CD4-positive, alpha-beta memory T cell (primary cell): ENCODE data around the gene LRRC8C. TPM values are rescaled to one million over a fixed set of nuclear protein-coding genes. Genes with fewer than 3 reads are reported as not detected.

ENCODE experiments used
- CTCF ChIA-PET: fragments of 350-600 bp; sonication (Branson Sonifier 250); formaldehyde crosslinking; loops from one replicate; lab custom pipeline; 2021; ENCODE audit warnings: inconsistent platforms; ENCODE audit not compliant: partially characterized antibody; lab: Charles Lee
- POLR2A ChIA-PET: fragments of 350-600 bp; sonication (Branson Sonifier 250); formaldehyde crosslinking; loops from one replicate; lab custom pipeline; 2021; ENCODE audit not compliant: partially characterized antibody; lab: Charles Lee
- DNase-seq, 5 donors: peaks; one replicate each; pipeline versions ENCODE4 v3.0.0 to v3.0.0-alpha.2; 2020 to 2022; ENCODE audit warnings: mixed read lengths in 1 of 5
- H3K27ac ChIP-seq: one replicate; pipeline ENCODE4 v1.7.0; 2013; ENCODE audit warnings: low read depth, low read length
- H3K27me3 ChIP-seq: 2 replicates; pipeline ENCODE4 v1.7.0; 2013; ENCODE audit warnings: mild to moderate bottlenecking, low read length, moderate library complexity; ENCODE audit not compliant: insufficient read depth
- H3K36me3 ChIP-seq: 2 replicates; pipeline ENCODE4 v1.7.0; 2013; ENCODE audit warnings: mild to moderate bottlenecking, low read length, moderate library complexity; ENCODE audit not compliant: insufficient read depth
- H3K4me1 ChIP-seq: 2 replicates; pipeline ENCODE4 v1.7.0; 2013; ENCODE audit warnings: mild to moderate bottlenecking, low read length, moderate library complexity; ENCODE audit not compliant: insufficient read depth
- H3K4me3 ChIP-seq, 2 donors: one replicate each; pipeline ENCODE4 v1.7.0; 2013; ENCODE audit warnings: low read length in 2 of 2, mild to moderate bottlenecking in 1 of 2
- H3K9me3 ChIP-seq, 2 donors: one replicate each; pipeline ENCODE4 v1.7.0; 2013; ENCODE audit warnings: low read length in 2 of 2, control low read depth in 1 of 2; ENCODE audit not compliant: control insufficient read depth in 1 of 2
- H3K27ac Mint-ChIP-seq, 7 donors: one replicate each; pipeline ENCODE4 v1.8.0; 2020 to 2021; ENCODE audit warnings: mixed read lengths in 7 of 7, mild to moderate bottlenecking in 6 of 7, inconsistent platforms in 3 of 7, moderate library complexity in 3 of 7
- H3K27me3 Mint-ChIP-seq, 2 donors: one replicate each; pipeline ENCODE4 v1.8.0; 2020 to 2021; ENCODE audit warnings: mixed read lengths in 2 of 2
- H3K36me3 Mint-ChIP-seq, 2 donors: one replicate each; pipeline ENCODE4 v1.8.0; 2020 to 2021; ENCODE audit warnings: mixed read lengths in 2 of 2, inconsistent platforms in 1 of 2, mild to moderate bottlenecking in 1 of 2
- H3K4me1 Mint-ChIP-seq, 4 donors: one replicate each; pipeline ENCODE4 v1.8.0; 2020 to 2021; ENCODE audit warnings: mixed read lengths in 4 of 4, mild to moderate bottlenecking in 1 of 4
- H3K4me3 Mint-ChIP-seq, 8 donors: one replicate each; pipeline ENCODE4 v1.8.0; 2020 to 2021; ENCODE audit warnings: mixed read lengths in 8 of 8, mild to moderate bottlenecking in 7 of 8, moderate library complexity in 6 of 8, inconsistent platforms in 3 of 8
- H3K9me3 Mint-ChIP-seq, 8 donors: one replicate each; pipeline ENCODE4 v1.8.0; 2020 to 2021; ENCODE audit warnings: mixed read lengths in 8 of 8, mild to moderate bottlenecking in 5 of 8, inconsistent platforms in 3 of 8, moderate library complexity in 1 of 8
- intact Hi-C: fragments of 100-400 bp; cut with micrococcal nuclease; formaldehyde crosslinking; loops from one replicate; pipeline ENCODE4 v1.15.1; 2023
- polyA plus RNA-seq, 2 donors: library from polyadenylated mRNA; unstranded; fragments of 300-500 nt; fragmentation: Illumina TruSeq; gene quantifications; one replicate each; pipeline ENCODE4 v1.2.3, GENCODE V29; 2021
- total RNA-seq, 2 experiments: library from RNA; stranded (reverse); gene quantifications; one replicate each; pipeline ENCODE4 v1.2.3, GENCODE V29; 2021

LRRC8C gene
- total and polyA plus RNA-seq, 4 experiments from 2014 or later = 21.2 to 57.1 (median 43.4) TPM

DNA sequence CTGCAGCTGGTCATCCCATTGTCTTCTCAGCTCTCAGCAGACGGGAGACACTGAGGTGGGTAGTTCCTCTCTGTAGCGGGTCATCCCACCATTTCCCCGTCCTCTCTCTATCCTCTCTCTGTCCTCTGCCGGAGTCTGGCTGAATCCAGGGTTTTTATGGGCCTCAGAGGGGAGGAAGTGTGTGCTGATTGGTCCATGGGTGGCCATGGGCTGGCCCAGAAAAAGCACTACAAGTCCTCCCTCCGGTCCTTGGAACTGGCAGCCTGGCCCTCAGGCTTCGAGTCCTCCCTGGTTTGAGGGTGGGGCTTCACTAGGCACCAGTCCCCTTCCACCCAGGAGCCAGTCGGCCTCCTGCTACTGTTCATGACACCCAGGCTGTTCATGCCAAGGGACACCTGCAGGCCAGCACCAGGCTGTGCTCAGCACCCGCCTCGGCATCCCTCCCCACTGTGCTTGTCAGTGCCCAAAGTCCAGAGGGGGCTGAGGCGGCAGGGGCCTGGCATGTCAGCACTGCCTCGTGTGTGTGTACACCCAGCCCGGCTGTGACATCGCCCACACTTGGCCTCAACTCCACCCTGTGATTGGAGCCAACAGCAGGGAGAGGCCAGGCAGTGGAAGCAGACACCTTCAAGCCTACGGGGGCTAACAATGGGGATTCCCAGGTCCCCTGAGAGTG, 23.0 kb upstream of the LRRC8C start:
- peak; percentile 48 to 71 (median 55) for DNase-seq
- intact Hi-C loops = loop anchor here (1.0 to 10.0 kb wide), 5 partner anchors 47 to 543 kb away; partner anchors contain the start of genes GBP1, GBP5 and ZNF326
- no peaks in the 10 kb centered on the region for H3K9me3 Mint-ChIP-seq
- H3K27me3 Mint-ChIP-seq = no peaks in the 10 kb centered on the region
- peak overlapping the region; percentile 84 for H3K27ac ChIP-seq
- H3K27me3 ChIP-seq = no peaks in the 10 kb centered on the region
- H3K4me1 Mint-ChIP-seq = peaks cover 70 to 99% (median 84%) of the 10 kb centered on the region in 4 donors
- ChIA-PET POLR2A (interaction anchor here (0.7 to 15.5 kb wide), 21 partner anchors 11 to 587 kb away, joined by 3 to 813 read pairs (median 6); partner anchors contain the start of genes GBP3, LRRC8B and LRRC8C), CTCF (interaction anchor here (1.2 to 21.3 kb wide), 9 partner anchors 10 to 150 kb away, joined by 4 to 688 read pairs (median 23); partner anchors contain the start of gene LRRC8C)
- peak overlapping the region; percentile 25 to 51 for H3K4me3 ChIP-seq
- H3K9me3 ChIP-seq = no peaks in the 10 kb centered on the region
- peak overlapping the region; percentile 98 to 100 (median 99) for H3K27ac Mint-ChIP-seq
- peak overlapping the region; percentile 87 to 97 (median 92) for H3K4me3 Mint-ChIP-seq
- no peaks in the 10 kb centered on the region for H3K36me3 ChIP-seq
- peaks cover 97% of the 10 kb centered on the region for H3K4me1 ChIP-seq
- H3K36me3 Mint-ChIP-seq = peaks cover 3 to 9% of the 10 kb centered on the region in 2 donors

DNA sequence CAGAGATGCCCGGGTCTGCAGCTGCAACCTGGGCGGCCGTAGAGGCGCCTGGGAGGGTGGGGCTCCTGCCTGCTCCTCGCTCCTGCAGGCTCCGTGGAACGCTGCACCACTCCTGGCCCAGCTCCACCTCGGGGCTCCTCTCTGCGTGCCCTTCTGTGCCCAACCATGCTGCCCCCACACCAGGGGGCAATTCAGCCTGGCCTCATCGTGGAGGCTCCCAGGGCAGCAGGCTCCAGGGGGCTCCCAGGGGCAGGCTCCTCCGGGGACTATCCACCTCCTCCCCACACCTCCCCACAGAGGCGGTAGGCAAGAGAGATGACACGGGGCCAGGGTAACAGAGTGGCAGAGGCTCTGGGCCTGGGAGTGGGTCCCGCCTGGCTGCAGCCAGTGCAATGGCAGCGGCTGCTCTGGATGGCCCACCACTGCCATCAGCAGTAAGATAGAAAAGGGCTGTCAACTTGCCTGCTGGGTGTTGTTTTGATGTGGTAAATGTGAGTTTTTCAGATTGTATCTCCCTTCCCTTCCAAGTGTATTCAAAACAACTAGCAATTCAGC, 22.4 kb upstream of the LRRC8C start:
- ChIA-PET CTCF (interaction anchor here (1.0 to 21.3 kb wide), 12 partner anchors 11 to 150 kb away, joined by 3 to 688 read pairs (median 6); partner anchors contain the start of gene LRRC8C), POLR2A (interaction anchor here (0.7 to 15.5 kb wide), 20 partner anchors 12 to 927 kb away, joined by 3 to 813 read pairs (median 6); partner anchors contain the start of genes LRRC8B, LRRC8C and LRRC8D)
- Mint-ChIP-seq H3K36me3 (peaks cover 3 to 9% of the 10 kb centered on the region in 2 donors), H3K27me3 (no peaks in the 10 kb centered on the region), H3K9me3 (no peaks in the 10 kb centered on the region), H3K4me1 (peaks cover 65 to 99% (median 83%) of the 10 kb centered on the region in 4 donors), H3K27ac (peak overlapping the region; percentile 95 to 100 (median 99)), H3K4me3 (peak overlapping the region; percentile 74 to 97 (median 86))
- H3K9me3 ChIP-seq = no peaks in the 10 kb centered on the region
- H3K27ac ChIP-seq = peak overlapping the region; percentile 84
- intact Hi-C loops = loop anchor here (1.0 to 5.0 kb wide), 4 partner anchors 10 to 543 kb away; partner anchors contain the start of gene GBP1
- peak overlapping the region; percentile 25 to 51 for H3K4me3 ChIP-seq
- no peaks in the 10 kb centered on the region for H3K27me3 ChIP-seq
- DNase-seq = peak; percentile 78 to 85 (median 84)
- H3K4me1 ChIP-seq = peaks cover 94% of the 10 kb centered on the region
- H3K36me3 ChIP-seq = no peaks in the 10 kb centered on the region

GRCh38 chr1:89611721-89612120, 21.2 kb upstream of the LRRC8C start:
- Mint-ChIP-seq H3K27ac (peak overlapping the region; percentile 95 to 100 (median 99)), H3K4me3 (peak overlapping the region; percentile 70 to 93 (median 85)), H3K36me3 (peaks cover 10 to 18% of the 10 kb centered on the region in 2 donors), H3K9me3 (no peaks in the 10 kb centered on the region), H3K4me1 (peaks cover 63 to 99% (median 81%) of the 10 kb centered on the region in 4 donors), H3K27me3 (no peaks in the 10 kb centered on the region)
- H3K27me3 ChIP-seq = no peaks in the 10 kb centered on the region
- intact Hi-C loops = loop anchor here (1.0 to 5.0 kb wide), 2 partner anchors 9 to 544 kb away; partner anchors contain the start of gene GBP1
- no peaks in the 10 kb centered on the region for H3K36me3 ChIP-seq
- POLR2A ChIA-PET = interaction anchor here (0.7 to 15.5 kb wide), 14 partner anchors 13 to 413 kb away, joined by 3 to 813 read pairs (median 16); partner anchors contain the start of genes GBP4, LRRC8B, LRRC8C and LRRC8D
- peak overlapping the region; percentile 84 for H3K27ac ChIP-seq
- peak; percentile 46 to 61 (median 51) for DNase-seq
- H3K4me3 ChIP-seq = peak overlapping the region in 1 of 2 donors; percentile 44
- peaks cover 90% of the 10 kb centered on the region for H3K4me1 ChIP-seq
- H3K9me3 ChIP-seq = no peaks in the 10 kb centered on the region
- CTCF ChIA-PET = interaction anchor here (0.9 to 21.3 kb wide), 15 partner anchors 8 to 149 kb away, joined by 3 to 688 read pairs (median 6); partner anchors contain the start of gene LRRC8C

DNA sequence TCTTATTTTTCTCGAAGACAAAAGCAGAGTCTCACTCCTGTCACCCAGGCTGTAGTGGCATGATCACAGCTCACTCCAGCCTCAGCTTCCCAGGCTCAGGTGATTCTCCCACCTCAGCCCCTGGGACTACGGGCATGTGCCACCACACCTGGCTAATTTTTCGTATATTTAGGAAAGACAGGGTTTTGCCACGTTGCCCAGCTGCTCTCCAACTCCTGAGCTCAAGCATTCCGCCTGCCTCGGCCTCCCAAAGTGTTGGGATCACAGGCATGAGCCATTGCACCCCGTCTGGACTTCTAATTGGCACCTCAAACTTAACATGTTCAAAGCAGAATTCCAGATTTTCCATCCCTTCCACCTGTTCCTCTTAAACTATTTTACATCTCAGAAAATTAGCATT, 19.0 kb upstream of the LRRC8C start:
- H3K4me3 Mint-ChIP-seq = peak overlapping the region in 6 of 8 donors; percentile 1 to 75 (median 68)
- no peak overlapping the region for H3K27ac ChIP-seq
- intact Hi-C loops = loop anchor here (5.0 kb wide), 1 partner anchor 547 kb away; the partner anchor contains the start of gene GBP1

DNA sequence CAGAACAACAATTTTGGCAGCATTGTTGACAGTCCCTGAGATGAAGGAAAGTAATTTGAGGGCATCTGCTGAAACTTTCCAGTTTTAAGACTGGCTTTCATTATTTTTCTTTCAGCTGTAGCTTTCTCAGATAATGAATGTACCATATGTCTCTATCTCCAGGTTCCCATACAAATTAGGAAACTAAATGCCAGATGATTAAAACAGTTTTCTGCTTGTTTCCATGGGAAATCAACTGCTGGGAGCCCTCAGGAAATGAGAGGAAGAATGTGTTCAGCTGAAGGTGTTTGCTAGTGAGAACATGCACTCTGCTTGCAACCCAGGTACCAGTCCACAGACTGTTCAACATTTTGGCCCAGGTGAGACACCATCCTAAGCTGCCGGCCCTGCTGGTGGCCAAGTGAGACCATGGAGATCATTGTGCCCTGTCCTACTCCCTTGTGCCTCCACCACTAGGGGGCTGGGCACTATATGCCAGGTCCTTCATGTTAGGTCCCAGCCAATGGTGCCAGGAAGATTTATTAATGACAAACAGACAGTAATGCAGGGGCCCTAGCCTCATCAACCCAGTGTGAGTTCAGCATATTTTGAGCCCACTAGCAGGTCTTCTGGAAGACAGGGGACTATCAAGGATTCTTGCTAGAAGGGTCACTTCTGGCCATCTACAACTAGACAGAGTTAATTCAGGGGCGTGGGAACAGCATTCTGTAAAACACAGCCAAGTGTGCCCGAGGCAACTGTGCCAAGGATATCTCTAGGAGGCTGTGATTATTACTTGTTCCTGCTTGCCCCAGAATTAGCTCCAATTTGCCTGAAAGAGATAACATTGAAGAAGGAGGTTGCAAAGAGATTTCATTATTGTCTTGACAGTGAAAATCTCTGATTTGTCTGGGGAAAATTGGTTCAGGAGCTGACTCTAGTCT, 17.0 kb upstream of the LRRC8C start:
- Mint-ChIP-seq H3K27ac (peak overlapping the region in 6 of 7 donors; percentile 5 to 71 (median 44)), H3K9me3 (peaks cover 0 to 12% (median 6%) of the 10 kb centered on the region in 8 donors), H3K36me3 (peaks cover 35 to 49% of the 10 kb centered on the region in 2 donors), H3K27me3 (no peaks in the 10 kb centered on the region), H3K4me1 (peaks cover 51 to 92% (median 71%) of the 10 kb centered on the region in 4 donors), H3K4me3 (no peak overlapping the region)
- H3K9me3 ChIP-seq = peaks cover 0 to 6% of the 10 kb centered on the region in 2 donors
- POLR2A ChIA-PET = interaction anchor here (3.1 to 30.2 kb wide), 3 partner anchors 11 to 17 kb away, joined by 13 to 813 read pairs (median 29); partner anchors contain the start of gene LRRC8C
- no peak overlapping the region for H3K27ac ChIP-seq
- H3K27me3 ChIP-seq = no peaks in the 10 kb centered on the region
- DNase-seq = no peak
- no peak overlapping the region for H3K4me3 ChIP-seq
- H3K4me1 ChIP-seq = peaks cover 69% of the 10 kb centered on the region
- CTCF ChIA-PET = interaction anchor here (0.7 to 32.4 kb wide), 9 partner anchors 12 to 147 kb away, joined by 3 to 688 read pairs (median 3); partner anchors contain the start of gene LRRC8C
- H3K36me3 ChIP-seq = no peaks in the 10 kb centered on the region
- intact Hi-C loops = no loop called here

More for the DNA sequence above, 19.0 kb upstream of the LRRC8C start:
- H3K27ac Mint-ChIP-seq = peak overlapping the region in 6 of 7 donors; percentile 1 to 98 (median 76)
- H3K4me3 ChIP-seq = no peak overlapping the region
- H3K27me3 Mint-ChIP-seq = no peaks in the 10 kb centered on the region
- H3K9me3 Mint-ChIP-seq = peaks cover 0 to 12% (median 6%) of the 10 kb centered on the region in 8 donors
- H3K9me3 ChIP-seq = peaks cover 0 to 6% of the 10 kb centered on the region in 2 donors
- H3K4me1 ChIP-seq = peaks cover 74% of the 10 kb centered on the region
- H3K36me3 Mint-ChIP-seq = peaks cover 25 to 38% of the 10 kb centered on the region in 2 donors
- POLR2A ChIA-PET = interaction anchor here (0.7 to 5.0 kb wide), 4 partner anchors 9 to 19 kb away, joined by 3 to 29 read pairs (median 4); partner anchors contain the start of gene LRRC8C
- DNase-seq = no peak
- no peaks in the 10 kb centered on the region for H3K36me3 ChIP-seq
- CTCF ChIA-PET = interaction anchor here (7.8 to 32.4 kb wide), 3 partner anchors 12 to 149 kb away, joined by 104 to 688 read pairs (median 629); partner anchors contain the start of gene LRRC8C
- peaks cover 52 to 97% (median 74%) of the 10 kb centered on the region in 4 donors for H3K4me1 Mint-ChIP-seq
- no peaks in the 10 kb centered on the region for H3K27me3 ChIP-seq
